PFSK-1 (cell line): ENCODE measurements around the gene PLCH2.

Source experiments
- POLR2AphosphoS5 ChIP-seq: IDR thresholded peaks from 2 replicates; pipeline ENCODE4 v1.6.1; 2012; ENCODE audit warnings: low read depth, mild to moderate bottlenecking, control low read depth, low read length, moderate library complexity
- SIN3A ChIP-seq: IDR thresholded peaks from 2 replicates; pipeline ENCODE4 v1.6.1; 2012; ENCODE audit warnings: mild to moderate bottlenecking, low read length, moderate library complexity, borderline replicate concordance; ENCODE audit not compliant: insufficient read depth
- TAF1 ChIP-seq: IDR thresholded peaks from 2 replicates; pipeline ENCODE4 v1.6.1; 2012; ENCODE audit warnings: low read length, control low read depth, borderline replicate concordance; ENCODE audit not compliant: insufficient read depth

DNA sequence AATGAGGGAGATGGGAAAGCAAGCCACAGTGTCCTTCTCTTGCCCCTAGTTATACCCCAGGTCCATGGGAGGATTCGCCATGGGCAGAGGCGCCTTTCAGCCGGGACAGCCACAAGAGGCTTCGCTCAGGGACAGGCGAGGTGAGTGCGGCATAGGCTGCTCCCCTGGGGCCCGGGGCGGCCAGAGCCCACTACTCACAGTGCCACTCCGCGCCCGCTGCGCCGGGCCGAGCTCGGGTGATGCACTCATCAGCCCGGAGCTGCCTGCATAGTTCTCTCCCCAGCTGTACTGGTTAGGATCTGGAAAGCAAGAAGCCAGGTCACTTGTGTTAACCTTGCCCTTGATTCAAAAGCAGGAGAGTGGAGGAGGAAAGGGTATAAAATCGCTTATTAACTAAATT lies 41.9 kb downstream of the PLCH2 start:
- TF ChIP-seq POLR2AphosphoS5 (no peak), SIN3A (no peak), TAF1 (no peak)
